Measurements from ENCODE around the gene RAB43.

Gene RAB43

GRCh38 chr3:129046732-129047552 lies 74.7 kb downstream of the RAB43 start:
- TF ChIP-seq TAF1 (IDR thresholded peaks at IDR 0.05; ENCODE audit: borderline replicate concordance, insufficient read depth, low read length): no peak
- TF ChIP-seq FOXP2 (optimal IDR thresholded peaks at IDR 0.05; ENCODE audit: borderline replicate concordance, extremely low read depth, extremely low read length, insufficient read depth): no peak
- no peak for TF ChIP-seq REST (IDR thresholded peaks at IDR 0.05; ENCODE audit: insufficient read depth in 1 of 2, low read depth in 2 of 2, low read length in 2 of 2)
- no peak for TF ChIP-seq POLR2AphosphoS5 (IDR thresholded peaks at IDR 0.05; ENCODE audit: low read depth, low read length)
- TF ChIP-seq SIN3A (IDR thresholded peaks at IDR 0.05; ENCODE audit: borderline replicate concordance, insufficient read depth, low read length): no peak

GRCh38 chr3:129046037-129046731 lies 75.4 kb downstream of the RAB43 start:
- no peak for TF ChIP-seq REST (IDR thresholded peaks at IDR 0.05; ENCODE audit: insufficient read depth in 1 of 2, low read depth in 2 of 2, low read length in 2 of 2)
- no peak for TF ChIP-seq SIN3A (IDR thresholded peaks at IDR 0.05; ENCODE audit: borderline replicate concordance, insufficient read depth, low read length)
- no peak for TF ChIP-seq TAF1 (IDR thresholded peaks at IDR 0.05; ENCODE audit: borderline replicate concordance, insufficient read depth, low read length)
- no peak for TF ChIP-seq FOXP2 (optimal IDR thresholded peaks at IDR 0.05; ENCODE audit: borderline replicate concordance, extremely low read depth, extremely low read length, insufficient read depth)
- TF ChIP-seq POLR2AphosphoS5 (IDR thresholded peaks at IDR 0.05; ENCODE audit: low read depth, low read length): no peak

- TF ChIP-seq TAF1 (IDR thresholded peaks at IDR 0.05; ENCODE audit: borderline replicate concordance, insufficient read depth, low read length) (no peak), FOXP2 (optimal IDR thresholded peaks at IDR 0.05; ENCODE audit: borderline replicate concordance, extremely low read depth, extremely low read length, insufficient read depth) (no peak), REST (IDR thresholded peaks at IDR 0.05; ENCODE audit: insufficient read depth in 1 of 2, low read depth in 2 of 2, low read length in 2 of 2) (no peak), SIN3A (IDR thresholded peaks at IDR 0.05; ENCODE audit: borderline replicate concordance, insufficient read depth, low read length) (no peak), POLR2AphosphoS5 (IDR thresholded peaks at IDR 0.05; ENCODE audit: low read depth, low read length) (no peak)
These were observed 75.9 kb downstream of the RAB43 start for GRCh38 chr3:129045675-129046036.

- no peak for TF ChIP-seq TAF1 (IDR thresholded peaks at IDR 0.05; ENCODE audit: borderline replicate concordance, insufficient read depth, low read length)
- no peak for TF ChIP-seq FOXP2 (optimal IDR thresholded peaks at IDR 0.05; ENCODE audit: borderline replicate concordance, extremely low read depth, extremely low read length, insufficient read depth)
- TF ChIP-seq REST (IDR thresholded peaks at IDR 0.05; ENCODE audit: insufficient read depth in 1 of 2, low read depth in 2 of 2, low read length in 2 of 2): no peak
- TF ChIP-seq SIN3A (IDR thresholded peaks at IDR 0.05; ENCODE audit: borderline replicate concordance, insufficient read depth, low read length): no peak
- no peak for TF ChIP-seq POLR2AphosphoS5 (IDR thresholded peaks at IDR 0.05; ENCODE audit: low read depth, low read length)
These were observed 80.9 kb downstream of the RAB43 start for GRCh38 chr3:129040579-129041300.

All from PFSK-1 (cell line).